Cerebellar nuclear complex (tissue), 1 donor: Measurements from ENCODE around the gene SYNE2.
"Not testable (repeated sequence)": the region's sequence is repeated elsewhere in the genome, so short reads cannot be mapped to it uniquely, and the experiment has no call there.

Experiments
- DNase-seq, 2 experiments: peaks; one replicate each; lab custom pipeline; 2025; lab: John Stamatoyannopoulos, UW

Gene SYNE2

DNA sequence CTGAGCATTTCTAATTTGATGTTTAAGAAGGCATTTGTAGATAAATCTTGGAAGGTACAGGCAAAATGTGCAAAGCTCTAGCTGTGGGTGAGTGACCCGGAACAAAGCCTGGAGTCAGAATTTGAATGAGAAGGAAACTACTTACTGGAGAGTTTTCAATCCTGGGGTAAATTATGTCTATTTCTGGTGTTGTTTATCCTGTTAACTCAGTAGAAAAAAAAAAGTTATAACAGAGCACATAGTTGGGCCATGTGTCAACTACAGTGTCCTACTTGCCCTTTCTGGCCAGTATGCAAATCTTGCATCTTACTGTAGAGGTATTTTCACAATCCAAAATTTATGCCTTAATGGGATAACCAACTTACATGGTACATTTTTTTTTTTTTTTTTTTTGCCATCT lies 182.3 kb downstream of the SYNE2 start:
- no peak for DNase-seq

DNA sequence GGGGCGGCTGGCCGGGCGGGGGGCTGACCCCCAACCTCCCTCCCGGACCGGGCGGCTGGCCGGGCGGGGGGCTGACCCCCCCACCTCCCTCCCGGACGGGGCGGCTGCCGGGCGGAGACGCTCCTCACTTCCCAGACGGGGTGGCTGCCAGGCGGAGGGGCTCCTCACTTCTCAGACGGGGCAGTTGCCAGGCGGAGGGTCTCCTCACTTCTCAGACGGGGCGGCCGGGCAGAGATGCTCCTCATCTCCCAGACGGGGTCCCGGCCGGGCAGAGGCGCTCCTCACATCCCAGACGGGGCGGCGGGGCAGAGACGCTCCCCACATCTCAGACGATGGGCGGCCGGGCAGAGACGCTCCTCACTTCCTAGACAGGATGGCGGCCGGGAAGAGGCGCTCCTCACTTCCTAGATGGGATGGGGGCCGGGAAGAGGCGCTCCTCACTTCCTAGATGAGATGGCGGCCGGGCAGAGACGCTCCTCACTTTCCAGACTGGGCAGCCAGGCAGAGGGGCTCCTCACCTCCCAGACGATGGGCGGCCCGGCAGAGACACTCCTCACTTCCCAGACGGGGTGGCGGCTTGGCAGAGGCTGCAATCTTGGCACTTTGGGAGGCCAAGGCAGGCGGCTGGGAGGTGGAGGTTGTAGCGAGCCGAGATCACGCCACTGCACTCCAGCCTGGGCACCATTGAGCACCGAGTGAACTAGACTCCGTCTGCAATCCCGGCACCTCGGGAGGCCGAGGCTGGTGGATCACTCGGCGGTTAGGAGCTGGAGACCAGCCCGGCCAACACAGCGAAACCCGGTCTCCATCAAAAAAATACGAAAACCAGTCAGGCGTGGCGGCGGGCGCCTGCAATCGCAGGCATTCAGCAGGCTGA lies 185.3 kb downstream of the SYNE2 start:
- DNase-seq: not testable (repeated sequence)

DNA sequence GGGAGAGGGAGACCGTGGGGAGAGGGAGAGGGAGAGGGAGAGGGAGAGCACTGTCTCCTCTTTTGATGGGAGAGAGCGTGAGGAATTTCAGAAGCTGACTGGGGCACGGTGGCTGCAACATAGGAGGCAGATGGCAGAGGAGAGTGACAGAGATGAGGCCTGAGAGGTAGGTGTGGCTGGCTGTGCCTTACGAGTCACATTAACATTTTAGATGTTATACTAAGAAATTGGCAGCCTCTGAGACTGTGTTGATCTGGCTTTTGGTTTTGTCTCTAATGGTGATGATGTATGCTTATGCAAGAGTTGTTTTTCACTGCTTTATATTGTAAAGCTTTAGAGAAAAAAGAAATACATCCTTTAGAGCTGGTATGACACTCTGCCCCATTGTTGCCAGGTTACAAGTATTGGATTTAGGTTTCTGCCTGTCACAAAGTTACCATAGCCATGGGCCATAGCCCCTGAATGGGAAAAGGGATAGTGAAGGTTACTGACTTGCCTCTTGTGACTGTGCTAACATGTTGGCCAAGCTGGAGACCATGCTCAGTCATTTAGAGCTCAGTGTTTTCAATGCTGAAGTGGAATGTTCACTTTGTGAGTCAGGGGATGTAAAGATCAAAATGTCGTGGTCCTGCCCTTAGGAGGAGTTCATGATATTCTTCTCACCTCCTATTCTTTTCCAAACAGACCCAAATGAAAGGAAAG lies 186.2 kb downstream of the SYNE2 start:
- no peak for DNase-seq

DNA sequence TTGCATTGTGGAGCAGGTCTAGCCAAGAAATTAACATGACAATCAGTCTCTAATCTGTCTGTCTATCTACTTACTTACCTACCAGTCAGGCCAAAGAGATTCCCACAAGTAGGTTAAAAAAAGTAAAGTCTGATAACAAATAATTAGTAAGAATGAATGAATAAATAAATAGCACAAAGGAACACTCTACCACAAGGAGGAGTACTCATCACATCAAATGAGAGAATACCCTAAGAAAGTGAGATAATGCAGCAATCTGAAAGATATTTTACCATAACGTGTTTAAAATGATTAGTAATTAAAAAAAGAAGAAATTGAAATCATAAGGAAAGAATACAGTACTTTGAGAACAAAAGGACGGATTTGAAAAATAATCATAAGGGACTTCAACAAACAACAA lies 187.2 kb downstream of the SYNE2 start:
- DNase-seq: no peak

DNA sequence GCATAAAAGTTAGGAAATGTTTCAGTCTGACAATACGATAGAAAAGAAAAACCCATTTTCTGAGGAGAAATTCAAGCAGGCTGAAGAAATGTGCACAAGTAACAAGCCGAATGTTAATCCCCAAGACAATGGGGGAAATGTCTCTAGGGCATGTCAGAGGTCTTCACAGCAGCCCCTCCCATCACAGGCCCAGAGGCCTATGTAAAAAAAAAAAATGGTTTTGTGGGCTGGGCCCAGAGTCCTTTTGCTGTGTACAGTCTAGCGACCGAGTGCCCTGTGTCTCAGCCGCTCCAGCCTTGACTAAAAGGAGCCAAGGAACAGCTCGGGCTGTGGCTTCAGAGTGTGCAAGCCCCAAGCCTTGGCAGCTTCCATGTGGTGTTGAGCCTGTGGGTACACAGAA lies 190.5 kb downstream of the SYNE2 start:
- not testable (repeated sequence) for DNase-seq

DNA sequence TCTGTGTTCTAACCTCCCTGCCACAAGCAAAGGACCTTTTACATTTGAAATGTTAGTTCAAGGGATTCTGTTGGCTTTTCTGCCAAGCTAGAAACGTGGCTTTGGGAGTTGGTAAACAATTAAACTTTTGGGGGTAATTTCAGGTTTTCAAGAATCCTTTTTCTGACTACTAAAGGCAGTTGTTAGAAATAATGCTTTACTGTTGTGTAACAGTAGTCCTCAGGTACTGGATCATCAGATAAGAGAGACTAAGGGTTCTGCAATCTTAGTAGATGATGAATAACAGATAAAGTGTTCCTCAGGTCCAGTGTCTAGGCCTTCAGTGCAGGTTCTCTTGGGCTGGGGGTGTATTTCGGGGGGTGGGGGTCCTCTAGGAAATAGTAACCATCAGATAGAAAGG lies 192.3 kb downstream of the SYNE2 start:
- no peak for DNase-seq

DNA sequence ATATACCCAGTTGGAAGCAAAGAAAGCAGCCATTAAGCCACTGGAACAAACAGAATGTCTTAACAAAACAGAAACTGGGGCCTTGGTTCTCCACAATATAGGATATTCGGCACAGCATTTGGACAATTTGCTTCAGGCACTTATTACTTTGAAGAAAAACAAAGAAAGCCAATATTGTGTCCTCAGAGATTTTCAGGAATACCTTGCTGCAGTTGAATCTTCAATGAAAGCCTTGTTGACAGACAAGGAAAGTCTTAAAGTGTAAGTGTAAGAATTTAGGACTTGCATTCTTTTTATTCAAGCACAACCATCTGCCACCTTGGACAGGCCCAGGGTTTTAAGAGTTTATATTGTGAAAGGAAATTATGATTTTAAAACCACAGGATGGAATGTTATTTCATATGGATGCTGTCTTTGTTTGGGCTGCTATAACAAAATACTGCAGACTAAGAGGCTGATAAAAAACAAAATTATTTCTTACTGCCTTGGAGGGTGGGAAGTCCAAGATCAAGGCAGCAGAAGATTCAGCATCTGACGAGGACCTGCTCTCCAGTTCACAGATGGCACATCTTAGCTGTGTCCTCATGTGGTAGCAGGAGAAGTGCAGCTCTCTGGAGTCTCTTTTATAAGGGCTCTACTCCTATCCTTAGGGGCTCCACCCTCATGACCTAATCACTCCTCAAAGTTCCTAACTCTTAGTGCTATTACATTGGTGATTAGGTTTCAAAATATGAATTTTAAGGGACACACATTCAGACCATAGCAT lies 197.0 kb downstream of the SYNE2 start:
- DNase-seq: no peak

DNA sequence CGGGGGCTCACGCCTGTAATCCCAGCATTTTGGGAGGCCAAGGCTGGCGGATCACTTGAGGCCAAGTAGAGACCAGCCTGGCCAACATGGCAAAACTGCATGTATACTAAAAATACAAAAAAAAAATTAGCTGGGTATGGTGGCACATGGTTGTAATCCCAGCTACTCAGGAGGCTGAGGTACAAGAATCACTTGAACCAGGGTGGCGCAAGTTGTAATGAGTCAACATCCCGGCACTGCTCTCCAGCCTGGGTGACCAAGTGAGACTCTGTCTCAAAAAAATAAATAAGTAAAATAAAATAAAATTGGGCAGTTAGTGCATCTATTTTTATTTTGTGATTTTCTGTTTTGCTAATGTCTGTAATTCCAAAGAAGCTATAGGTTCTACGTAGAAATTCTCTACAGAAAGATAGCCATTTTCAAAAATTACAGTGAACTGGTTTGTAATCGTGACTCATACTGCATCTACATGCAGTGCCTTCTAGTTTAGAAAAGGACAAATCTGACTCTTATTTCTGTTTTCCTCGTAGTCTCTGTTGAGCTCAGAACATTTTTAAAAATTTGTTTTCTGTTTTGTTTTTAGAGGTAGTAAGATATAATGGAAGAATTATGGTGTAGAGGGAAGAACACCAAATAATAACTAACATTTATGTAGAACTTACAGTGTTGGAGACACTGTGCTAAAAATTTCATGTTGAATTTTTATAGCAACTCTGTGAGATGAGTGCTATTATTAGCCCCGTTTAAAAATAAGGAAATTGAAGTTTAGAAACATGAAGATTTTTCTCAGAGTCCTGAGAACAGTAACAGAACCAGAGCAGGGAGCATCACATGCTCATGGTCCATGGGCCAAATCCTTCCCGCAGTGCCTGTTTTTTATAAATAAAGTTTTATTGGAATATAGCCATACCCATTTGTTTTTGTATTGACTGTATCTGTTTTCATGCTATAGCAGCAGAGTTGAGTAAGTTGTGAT lies 201.2 kb downstream of the SYNE2 start:
- no peak for DNase-seq

DNA sequence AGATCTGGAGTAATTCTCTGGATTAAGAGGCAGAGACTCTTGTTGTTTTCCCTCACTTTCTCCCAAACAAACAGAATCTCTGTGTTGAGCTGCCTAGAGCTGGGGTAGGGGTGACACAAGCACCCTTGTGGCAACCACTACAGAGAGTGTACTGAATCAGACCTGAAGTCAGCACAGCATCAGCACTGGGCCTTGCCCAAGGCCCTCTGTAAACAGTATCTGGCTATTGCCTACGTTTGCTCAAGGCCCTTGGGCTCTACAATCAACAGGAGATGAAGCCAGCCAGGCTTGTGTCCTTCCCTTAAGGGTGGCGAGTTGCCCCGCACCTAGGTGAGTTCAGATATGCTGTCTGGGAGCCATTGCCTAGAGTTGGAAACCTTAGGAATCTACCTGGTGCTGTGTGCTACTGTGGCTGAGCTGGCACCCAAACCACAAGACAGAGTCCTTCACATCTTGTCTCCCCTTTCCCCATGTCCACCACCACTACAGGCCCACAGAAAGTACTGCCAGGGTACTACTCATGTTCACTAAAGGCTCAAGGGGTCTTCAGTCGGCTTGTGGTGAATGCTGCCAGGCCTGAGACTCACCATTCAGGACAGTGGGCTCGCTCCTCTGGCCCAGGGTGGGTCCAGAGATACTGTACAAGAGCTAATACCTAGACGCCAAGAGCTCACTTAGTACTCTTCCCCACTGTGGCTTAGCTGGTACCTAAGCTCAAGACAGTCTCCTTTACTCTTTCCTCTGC lies 206.8 kb downstream of the SYNE2 start:
- no peak for DNase-seq

DNA sequence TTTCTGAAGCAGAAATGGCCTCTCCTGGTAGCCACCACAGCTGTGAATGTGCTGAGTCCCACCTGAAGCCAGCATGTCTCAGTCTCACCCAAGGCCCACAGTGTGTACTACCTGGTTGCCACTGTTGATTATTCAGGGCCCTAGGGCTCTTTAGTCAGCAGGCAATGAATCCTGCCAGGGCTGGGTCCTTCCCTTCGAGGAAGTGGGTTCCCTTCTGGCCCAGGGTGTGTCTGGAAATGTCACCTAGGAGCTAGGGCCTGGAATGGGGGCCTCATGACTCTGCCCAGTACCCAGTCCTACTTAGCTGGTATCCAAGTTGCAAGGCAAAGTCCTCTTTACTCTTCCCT lies 207.4 kb downstream of the SYNE2 start:
- DNase-seq: no peak

DNA sequence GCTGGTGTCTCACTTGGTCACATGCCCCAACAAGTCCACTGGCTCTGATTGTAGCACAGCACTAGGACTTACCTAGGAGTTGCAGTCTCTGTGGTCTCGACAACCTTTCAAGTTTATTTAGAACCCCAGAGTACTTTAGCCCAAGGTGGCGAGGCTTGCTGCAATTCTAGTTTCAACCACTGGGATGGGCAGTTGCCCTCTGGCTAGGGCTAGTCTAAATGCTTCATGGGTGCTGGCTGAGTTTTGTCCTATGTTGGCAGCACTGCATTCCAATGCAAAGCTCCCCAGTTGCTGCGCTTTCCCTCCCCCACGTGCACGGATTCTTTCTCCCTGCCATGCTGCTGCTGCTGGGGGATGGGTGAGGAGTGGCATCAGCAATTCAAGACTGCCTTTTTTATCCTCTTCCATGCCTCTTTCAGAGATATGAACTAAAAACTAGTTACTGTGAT lies 207.9 kb downstream of the SYNE2 start:
- no peak for DNase-seq

DNA sequence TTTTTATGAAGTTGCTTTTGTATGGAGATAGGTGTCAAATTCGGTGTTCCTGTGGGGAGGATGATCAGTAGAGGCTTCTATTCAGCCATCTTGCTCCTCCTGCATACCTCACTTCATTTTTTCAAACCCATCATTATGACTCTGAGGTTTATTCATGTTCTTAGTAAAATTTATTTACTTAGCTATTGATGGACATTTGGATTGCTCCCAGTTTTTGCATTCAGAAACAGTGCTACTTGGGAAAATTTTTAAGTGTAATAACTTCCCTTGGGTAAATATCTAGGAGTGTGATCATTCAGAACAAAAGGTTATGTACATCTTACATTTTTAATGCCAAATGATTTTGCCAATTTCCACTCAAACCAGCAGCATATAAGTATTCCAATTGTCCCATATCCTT lies 208.3 kb downstream of the SYNE2 start:
- no peak for DNase-seq

DNA sequence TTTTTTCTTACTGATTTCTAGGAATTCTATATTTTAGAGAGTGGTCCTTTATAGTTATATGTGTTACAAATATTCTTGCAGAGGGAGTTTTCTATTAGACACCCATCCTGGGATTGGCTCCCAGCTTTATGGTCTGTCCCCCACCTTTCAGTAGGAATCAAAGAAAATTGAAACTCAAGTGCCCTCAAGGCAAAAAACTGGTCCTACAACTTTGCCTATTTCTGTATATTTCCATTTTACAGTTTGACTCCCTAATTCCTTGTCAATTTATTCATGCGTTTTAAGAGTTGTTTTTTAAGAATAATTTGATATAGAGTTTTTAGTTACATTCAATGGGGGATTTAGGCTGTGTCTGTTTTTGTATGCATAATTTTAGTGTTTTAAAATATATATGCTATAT lies 208.9 kb downstream of the SYNE2 start:
- DNase-seq: no peak

DNA sequence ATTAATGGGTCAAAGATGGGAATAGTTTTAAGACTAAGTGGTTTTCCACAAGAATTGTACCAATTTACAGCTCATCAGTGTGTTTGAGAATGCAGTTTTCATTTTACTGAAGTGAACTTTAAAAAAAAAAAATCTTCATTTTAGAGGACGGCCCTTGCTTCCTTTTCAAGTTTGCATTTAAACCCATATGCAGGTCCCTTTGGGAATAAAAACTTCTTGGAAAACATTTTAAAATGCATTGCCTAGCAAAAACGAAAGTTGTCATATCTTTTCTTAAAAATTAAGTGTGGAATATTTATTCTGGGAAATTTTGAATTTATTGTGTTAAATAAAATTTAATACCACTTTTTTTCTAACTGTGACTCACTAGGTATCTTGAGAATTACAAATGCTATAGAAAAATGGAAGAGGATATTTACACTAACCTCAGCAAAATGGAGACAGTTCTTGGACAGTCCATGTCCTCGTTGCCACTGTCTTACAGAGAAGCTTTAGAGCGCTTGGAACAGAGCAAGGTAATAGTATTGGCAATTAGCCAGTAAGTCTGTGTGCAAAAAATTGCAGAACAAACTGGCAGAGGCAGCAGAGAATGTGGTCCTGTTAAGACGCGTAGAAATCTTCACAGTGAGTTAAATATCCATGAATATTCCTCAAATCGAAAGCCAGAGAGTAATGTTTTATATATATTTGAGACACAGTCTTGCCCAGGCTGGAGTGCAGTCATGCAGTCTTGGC lies 209.7 kb downstream of the SYNE2 start:
- DNase-seq: no peak

DNA sequence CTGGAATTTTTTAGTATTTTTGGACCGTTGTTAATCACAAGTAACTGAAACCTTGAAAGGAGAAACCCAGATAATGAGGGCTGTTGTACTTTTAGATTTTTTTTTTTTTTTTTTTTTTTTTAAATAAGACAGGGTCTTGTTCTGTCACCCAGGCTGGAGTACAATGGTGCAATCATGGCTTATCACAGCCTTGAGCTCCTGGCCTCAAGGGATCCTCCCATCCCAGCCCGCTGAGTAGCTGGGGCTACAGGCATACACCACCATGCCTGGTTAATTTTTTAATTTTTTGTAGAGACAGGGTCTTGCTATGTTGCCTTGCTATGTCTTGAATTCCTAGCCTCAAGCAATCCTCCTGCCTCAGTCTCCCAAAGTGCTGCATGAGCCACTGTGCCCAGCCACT lies 211.6 kb downstream of the SYNE2 start:
- no peak for DNase-seq

DNA sequence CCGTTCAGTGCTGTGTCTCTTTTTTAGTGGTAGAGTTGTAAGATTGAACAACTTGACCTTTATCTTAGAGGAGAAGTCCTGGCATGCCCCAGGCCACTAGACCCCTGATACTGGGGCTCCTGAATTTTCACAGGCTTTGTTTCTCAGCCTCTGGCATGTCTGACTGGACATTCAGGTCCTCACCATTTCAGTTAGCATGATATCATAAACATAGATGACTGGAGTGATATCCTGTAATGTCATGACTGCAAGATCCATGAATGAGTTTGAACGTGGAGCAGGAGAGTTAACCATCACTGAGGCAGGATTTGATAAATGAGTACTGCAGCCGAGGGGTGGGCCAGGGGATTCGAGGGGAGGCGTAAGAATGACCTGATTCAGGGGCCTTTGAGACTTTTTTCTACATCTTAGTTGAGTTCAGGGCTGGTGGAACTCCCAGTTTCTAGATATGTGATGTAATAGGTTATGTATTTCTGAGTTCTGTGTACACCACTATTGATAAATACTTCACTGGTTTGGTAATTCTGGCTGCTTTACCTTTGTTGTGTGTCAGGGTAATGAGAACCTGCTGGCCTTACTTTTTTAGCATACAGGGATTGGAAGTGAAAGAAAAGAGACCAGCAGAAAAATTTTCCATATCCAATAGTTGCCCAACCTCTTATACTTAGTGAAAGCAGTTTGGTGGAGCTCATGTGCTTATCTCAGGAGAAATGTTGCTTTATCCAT lies 217.0 kb downstream of the SYNE2 start:
- no peak for DNase-seq

DNA sequence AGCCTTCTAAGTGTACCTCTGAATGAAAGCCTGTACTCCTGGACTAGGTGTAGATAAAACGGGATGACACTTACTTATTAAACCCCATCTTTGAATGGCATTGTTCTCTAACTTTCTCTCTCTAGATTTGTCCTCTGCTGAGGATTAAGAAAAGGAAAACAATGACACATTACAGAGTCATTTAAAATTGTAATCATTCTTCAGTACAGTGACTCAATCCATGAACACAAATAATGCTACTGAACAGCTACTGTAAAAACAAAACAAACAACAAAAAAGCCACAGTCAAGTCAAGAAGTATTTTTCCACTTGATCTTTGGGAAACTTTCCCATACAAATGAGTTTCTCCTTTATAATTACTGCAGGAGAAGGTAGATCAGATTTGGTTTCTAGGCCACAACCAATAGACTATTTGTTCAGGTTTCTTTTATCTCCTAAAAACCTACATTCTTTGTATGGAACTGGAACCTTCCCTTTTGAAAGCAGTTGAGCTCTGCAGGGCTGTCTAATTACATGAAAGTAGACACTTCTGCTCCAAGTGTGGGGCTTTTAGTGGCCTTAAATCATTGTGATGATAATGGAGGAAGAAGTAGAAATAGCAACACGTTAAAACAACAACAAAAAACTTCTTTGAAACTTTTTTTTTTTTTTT lies 222.3 kb downstream of the SYNE2 start:
- DNase-seq: no peak

DNA sequence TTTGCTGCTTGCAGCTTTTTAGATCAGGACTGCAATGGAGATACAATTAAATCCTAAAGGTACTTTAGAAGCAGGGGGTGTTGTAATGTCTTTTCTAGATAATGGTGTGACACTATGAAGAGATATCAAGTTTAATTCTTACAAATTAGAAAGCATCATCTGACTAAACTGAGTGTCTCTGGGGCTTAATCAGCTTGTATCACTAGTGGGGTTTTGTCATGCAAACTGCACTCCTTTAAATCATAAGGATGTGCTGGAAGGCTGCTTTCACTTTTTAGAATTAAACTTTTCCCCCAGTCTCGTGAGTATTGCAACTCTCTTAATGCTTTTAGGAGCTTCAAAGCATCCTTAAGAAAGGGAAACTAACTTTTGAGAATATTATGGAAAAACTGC lies 222.8 kb downstream of the SYNE2 start:
- no peak for DNase-seq

DNA sequence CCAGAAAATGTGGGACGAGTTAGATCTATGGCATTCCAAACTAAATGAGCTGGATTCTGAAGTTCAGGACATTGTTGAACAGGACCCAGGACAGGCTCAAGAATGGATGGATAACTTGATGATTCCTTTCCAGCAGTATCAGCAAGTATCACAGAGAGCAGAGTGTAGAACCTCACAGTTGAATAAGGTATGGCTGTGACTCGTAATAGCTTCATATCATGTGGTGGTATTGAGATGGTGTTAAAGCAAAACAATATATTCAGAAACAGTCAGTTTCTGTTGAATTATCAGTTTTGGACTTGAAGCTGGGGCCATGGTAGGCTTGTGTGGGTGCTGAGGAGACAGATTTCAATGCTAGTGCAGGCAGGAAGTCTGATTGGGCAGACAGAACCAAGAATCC lies 227.6 kb downstream of the SYNE2 start:
- DNase-seq: no peak
